K562 (cell line): ENCODE measurements around the gene EIF5B. TPM values are rescaled to one million over a fixed set of nuclear protein-coding genes. Genes with fewer than 3 reads are reported as not detected.

Experiments used
- ATAC-seq: fragments of 200-7000 bp; cut with Tn5 transposase; 3 replicates; pipeline ENCODE4 v1.9.1; 2020; ENCODE audit warnings: moderate library complexity
- BruUV-seq: library from RNA; stranded (reverse); fragments of 400-500 nt; replicated peaks from 2 replicates; lab custom pipeline; 2021; lab: Mats Ljungman, UMichigan
- CTCF ChIA-PET: fragments of 300-600 bp; formaldehyde crosslinking; extraction: SDS; loops from one replicate; lab custom pipeline; 2021; ENCODE audit warnings: low intra/inter-chr PET ratio; lab: Yijun Ruan, JAX
- POLR2A ChIA-PET: fragments of 300-600, 350-650 bp; sonication (Branson Sonifier 250); formaldehyde crosslinking; extraction: SDS; loops from one replicate; lab custom pipeline; 2021; ENCODE audit warnings: antibody characterized with exemption, inconsistent platforms; lab: Yijun Ruan, JAX
- DNase-seq, 4 experiments: peaks; one replicate each; pipeline versions ENCODE4 v3.0.0 to v3.0.0-alpha.2; 2011 to 2018; ENCODE audit warnings: low spot score in 3 of 4, mixed read lengths in 3 of 4; ENCODE audit errors: extremely low read depth in 1 of 4
- FAIRE-seq: peaks from 2 replicates; lab custom pipeline; 2011; peaks lifted over from hg19 to GRCh38; lab: Jason Lieb, UNC
- H2AFZ ChIP-seq: 2 replicates; pipeline ENCODE4 v1.6.0; 2011; ENCODE audit warnings: low read depth, low read length, control low read depth, inconsistent platforms
- H3K27ac ChIP-seq: fragments of 200-600 bp; 3 replicates; pipeline ENCODE4 v1.8.0; 2011; ENCODE audit warnings: low read depth, mild to moderate bottlenecking, control low read depth, inconsistent platforms, low read length, moderate library complexity, mixed read lengths; ENCODE audit errors: extremely low read depth
- H3K27me3 ChIP-seq, 2 experiments: fragments of 300-600 bp in 1 of 2; 2 replicates in 1 of 2; 3 replicates in 1 of 2; pipeline versions ENCODE4 v1.6.0 to v1.8.0; 2011; ENCODE audit warnings: inconsistent platforms in 2 of 2, low read length in 2 of 2, mild to moderate bottlenecking in 1 of 2, mixed read lengths in 1 of 2, moderate library complexity in 1 of 2; ENCODE audit not compliant: control insufficient read depth in 2 of 2, insufficient read depth in 2 of 2
- H3K36me3 ChIP-seq: fragments of 300-600 bp; 3 replicates; pipeline ENCODE4 v1.8.0; 2011; ENCODE audit warnings: mild to moderate bottlenecking, low read length, inconsistent platforms; ENCODE audit not compliant: control insufficient read depth, insufficient read depth
- H3K4me1 ChIP-seq, 2 experiments: fragments of 200-600 bp in 1 of 2; replicated peaks in 1 of 2; 2 replicates in 1 of 2; 3 replicates in 1 of 2; pipeline versions ENCODE4 v1.5.1 to v1.8.0; 2011; ENCODE audit warnings: inconsistent platforms in 2 of 2, low read length in 2 of 2, mild to moderate bottlenecking in 1 of 2, mixed read lengths in 1 of 2, moderate library complexity in 1 of 2; ENCODE audit not compliant: control insufficient read depth in 2 of 2, insufficient read depth in 2 of 2
- H3K4me2 ChIP-seq: 2 replicates; pipeline ENCODE4 v1.6.1; 2011; ENCODE audit warnings: low read length, control low read depth, inconsistent platforms, mixed read lengths; ENCODE audit not compliant: insufficient read depth
- H3K4me3 ChIP-seq: fragments of 200-600 bp; sonication (generic), shearing (Covaris generic); 2 replicates; pipeline ENCODE4 v1.5.1; 2016; ENCODE audit warnings: control low read depth, inconsistent platforms
- H3K79me2 ChIP-seq: fragments of 200-600 bp; 3 replicates; pipeline ENCODE4 v1.8.0; 2011; ENCODE audit warnings: low read length, inconsistent platforms; ENCODE audit not compliant: control insufficient read depth, insufficient read depth
- H3K9ac ChIP-seq, 2 experiments: 2 replicates each; pipeline versions ENCODE4 v1.6.0 to v1.6.1; 2011; ENCODE audit warnings: low read depth in 2 of 2, low read length in 2 of 2, control low read depth in 1 of 2, inconsistent platforms in 1 of 2, mild to moderate bottlenecking in 1 of 2, mixed read lengths in 1 of 2; ENCODE audit not compliant: insufficient read depth in 1 of 2
- H3K9me1 ChIP-seq: one replicate; pipeline ENCODE4 v1.6.0; 2011; ENCODE audit warnings: inconsistent platforms, mild to moderate bottlenecking, low read length, moderate library complexity; ENCODE audit not compliant: control insufficient read depth, insufficient read depth
- H3K9me3 ChIP-seq: replicated peaks from 2 replicates; pipeline ENCODE4 v1.5.1; 2011; ENCODE audit warnings: low read depth, low read length, inconsistent platforms; ENCODE audit not compliant: control insufficient read depth, insufficient read depth
- H4K20me1 ChIP-seq: replicated peaks from 2 replicates; pipeline ENCODE4 v1.6.1; 2011; ENCODE audit warnings: low read length, inconsistent platforms, mixed read lengths; ENCODE audit not compliant: control insufficient read depth, insufficient read depth
- CTBP1 ChIP-seq: fragments of 450-650 bp; IDR thresholded peaks from 2 replicates; pipeline ENCODE4 v1.6.1; 2016; ENCODE audit warnings: borderline replicate concordance
- CUX1 ChIP-seq: fragments of 200-800 bp; sonication (Bioruptor generic); IDR thresholded peaks from 2 replicates; pipeline ENCODE4 v1.6.1; 2016; ENCODE audit warnings: missing genetic modification characterization, missing compliant biosample characterization
- LARP7 ChIP-seq: fragments of 450-650 bp; IDR thresholded peaks from 2 replicates; pipeline ENCODE4 v1.6.1; 2016
- MAFG ChIP-seq: fragments of 450-650 bp; conservative IDR thresholded peaks from 2 replicates; pipeline ENCODE4 v1.6.1; 2016; ENCODE audit warnings: missing genetic modification characterization, missing compliant biosample characterization
- NR2F6 ChIP-seq: fragments of 450-650 bp; formaldehyde crosslinking; IDR thresholded peaks from 2 replicates; pipeline ENCODE4 v1.4.0; 2020; ENCODE audit warnings: mild to moderate bottlenecking
- POLR2A ChIP-seq: fragments of 450-650 bp; conservative IDR thresholded peaks from 2 replicates; pipeline ENCODE4 v1.6.1; 2016
- POU5F1 ChIP-seq: fragments of 150-350 bp; IDR thresholded peaks from 2 replicates; pipeline ENCODE4 v1.6.1; 2014; ENCODE audit warnings: borderline replicate concordance, low read length, low read depth, mild to moderate bottlenecking; ENCODE audit not compliant: partially characterized antibody
- SIN3A ChIP-seq, 2 experiments: fragments of 150-350 bp in 1 of 2; IDR thresholded peaks; 2 replicates each; pipeline ENCODE4 v1.6.1; 2011 to 2016; ENCODE audit warnings: borderline replicate concordance in 2 of 2, low read depth in 2 of 2, low read length in 2 of 2, mild to moderate bottlenecking in 2 of 2, moderate library complexity in 2 of 2; ENCODE audit not compliant: control insufficient read depth in 1 of 2
- SUPT5H ChIP-seq: fragments of 450-650 bp; IDR thresholded peaks from 2 replicates; pipeline ENCODE4 v1.6.1; 2016
- TFE3 ChIP-seq: fragments of 450-650 bp; formaldehyde crosslinking; IDR thresholded peaks from 2 replicates; pipeline ENCODE4 v1.4.0; 2020; ENCODE audit warnings: mild to moderate bottlenecking, mixed read lengths
- THAP7 ChIP-seq: fragments of 250-450 bp; sonication (Bioruptor Pico); IDR thresholded peaks from 2 replicates; pipeline ENCODE4 v1.5.0; 2021
- ZNF143 ChIP-seq: sonication (generic); formaldehyde crosslinking; IDR thresholded peaks from 2 replicates; pipeline ENCODE4 v1.9.0; 2022; ENCODE audit warnings: mild to moderate bottlenecking, missing genetic modification reagents
- in situ Hi-C: fragments of 300-500 bp; cut with MboI; formaldehyde crosslinking; loops from 4 replicates; pipeline ENCODE4 v1.15.0; 2018; ENCODE audit warnings: inconsistent platforms, mixed read lengths
- intact Hi-C: fragments of 100-400 bp; cut with micrococcal nuclease; formaldehyde crosslinking; loops from 2 replicates; pipeline ENCODE4 v1.14.2; 2022
- polyA plus RNA-seq, 8 experiments: library from polyadenylated mRNA; depleted of rRNA in 4 of 8; stranded (reverse) in 5 of 8; unstranded in 3 of 8; fragments of >200 nt; fragmentation: Nextera tagmentation in 2 of 8; fragmentation: Illumina TruSeq in 1 of 8; extraction: Ambion mirVana in 2 of 8; extraction: Trizol in 1 of 8; gene quantifications; 2 replicates each; pipeline versions ENCODE4 v1.2.1 to v1.2.3, GENCODE V29; 2011 to 2014; ENCODE audit warnings: inconsistent platforms in 1 of 8, missing spikeins in 1 of 8
- total RNA-seq, 7 experiments: library from RNA; depleted of rRNA in 6 of 7; stranded (reverse); fragments of >200 nt in 6 of 7; fragmentation: Illumina TruSeq in 2 of 7; extraction: Trizol in 2 of 7; gene quantifications; 2 replicates each; pipeline versions ENCODE4 v1.2.1 to v1.2.3, GENCODE V29; 2011 to 2021; ENCODE audit warnings: low replicate concordance in 1 of 7
- TF ChIP-seq, protein P1 (sequence below): sonication (generic); formaldehyde crosslinking; IDR thresholded peaks from 2 replicates; pipeline ENCODE4 v1.8.0; 2022; ENCODE audit warnings: mild to moderate bottlenecking, low read depth, missing genetic modification reagents

Gene EIF5B
- total and polyA plus RNA-seq, 9 of the 15 experiments (the other 6 are each of a cell fraction or from before 2014, with no cell fraction given) = 26.5 to 143 (median 47.7) TPM

- TF ChIP-seq CUX1 (CRISPR knock-in tag) = no peak
- TF ChIP-seq, all 486 proteins: peak for 3
Measured at GRCh38 chr2:99401841-99402240, 64.7 kb downstream of the EIF5B start (continued).

GRCh38 chr2:99403084-99403483 is 65.9 kb downstream of the EIF5B start:
- CTCF ChIA-PET = no interaction called here
- in situ Hi-C loops = no loop called here
- TF ChIP-seq TFE3 (CRISPR knock-in tag) = no peak
- TF ChIP-seq SIN3A (IDR thresholded peaks at IDR 0.05; ENCODE audit: borderline replicate concordance in 2 of 2, control insufficient read depth in 1 of 2, low read depth in 2 of 2, low read length in 2 of 2) = no peak
- 0 out of 2 replicates have a peak, but pooled peaks have one; percentile 29 for TF ChIP-seq SUPT5H
- TF ChIP-seq ZNF143 (CRISPR knock-in tag) = no peak
- no peak for TF ChIP-seq LARP7
- TF ChIP-seq MAFG = no peak
- no peak for TF ChIP-seq THAP7 (CRISPR knock-in tag)
- no peak for TF ChIP-seq POU5F1
- TF ChIP-seq CTBP1 = no peak
- TF ChIP-seq NR2F6 (CRISPR knock-in tag) = no peak
- peak; percentile 43; the same call in 1 of the 2 replicates for TF ChIP-seq POLR2A
- TF ChIP-seq, protein P1, sequence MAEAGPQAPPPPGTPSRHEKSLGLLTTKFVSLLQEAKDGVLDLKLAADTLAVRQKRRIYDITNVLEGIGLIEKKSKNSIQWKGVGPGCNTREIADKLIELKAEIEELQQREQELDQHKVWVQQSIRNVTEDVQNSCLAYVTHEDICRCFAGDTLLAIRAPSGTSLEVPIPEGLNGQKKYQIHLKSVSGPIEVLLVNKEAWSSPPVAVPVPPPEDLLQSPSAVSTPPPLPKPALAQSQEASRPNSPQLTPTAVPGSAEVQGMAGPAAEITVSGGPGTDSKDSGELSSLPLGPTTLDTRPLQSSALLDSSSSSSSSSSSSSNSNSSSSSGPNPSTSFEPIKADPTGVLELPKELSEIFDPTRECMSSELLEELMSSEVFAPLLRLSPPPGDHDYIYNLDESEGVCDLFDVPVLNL (CRISPR knock-in tag) = no peak

More at GRCh38 chr2:99403084-99403483, 65.9 kb downstream of the EIF5B start:
- ATAC-seq = no peak
- Histone ChIP-seq H3K9ac (no peak overlapping the region), H3K27me3 (no peaks in the 10 kb centered on the region), H3K9me3 (no peaks in the 10 kb centered on the region), H2AFZ (no peak overlapping the region), H3K4me2 (no peak overlapping the region), H3K4me1 (no peaks in the 10 kb centered on the region), H3K79me2 (no peaks in the 10 kb centered on the region), H3K4me3 (no peak overlapping the region), H3K9me1 (no peaks in the 10 kb centered on the region), H4K20me1 (no peaks in the 10 kb centered on the region), H3K36me3 (peaks cover 96% of the 10 kb centered on the region), H3K27ac (no peak overlapping the region)
- DNase-seq = no peak
- POLR2A ChIA-PET = interaction anchor here (1.1 to 1.2 kb wide), 2 partner anchors 10 kb away, joined by 3 to 4 read pairs; no protein-coding TSS in a partner anchor
- BruUV-seq = no TSS peak
- intact Hi-C loops = no loop called here
- FAIRE-seq = no peak
